Epithelial cell of prostate (primary cell): Measurements from ENCODE around the gene PRR18.

ENCODE experiments used
- DNase-seq: peaks from one replicate; pipeline ENCODE4 v3.0.0-alpha.2; 2011; ENCODE audit warnings: low read depth, low spot score
- H3K27ac ChIP-seq: fragments of 450-650 bp; 2 replicates; pipeline ENCODE4 v1.5.1; 2017; ENCODE audit warnings: mild to moderate bottlenecking

PRR18 gene

GRCh38 chr6:166334878-166335277 is 26.7 kb upstream of the PRR18 start:
- H3K27ac ChIP-seq = no peak overlapping the region
- DNase-seq = no peak

- DNase-seq = no peak
- H3K27ac ChIP-seq = no peak overlapping the region
Measured at GRCh38 chr6:166333172-166333995, 25.2 kb upstream of the PRR18 start.

GRCh38 chr6:166331503-166332415 is 23.6 kb upstream of the PRR18 start:
- DNase-seq = no peak
- no peak overlapping the region for H3K27ac ChIP-seq

- no peak overlapping the region for H3K27ac ChIP-seq
- no peak for DNase-seq
Measured at GRCh38 chr6:166330612-166331011, 22.4 kb upstream of the PRR18 start.

GRCh38 chr6:166325383-166326042 is 17.3 kb upstream of the PRR18 start:
- DNase-seq = no peak
- H3K27ac ChIP-seq = no peak overlapping the region

GRCh38 chr6:166323395-166323794 is 15.2 kb upstream of the PRR18 start:
- no peak overlapping the region for H3K27ac ChIP-seq
- no peak for DNase-seq

GRCh38 chr6:166318649-166319600 is 10.7 kb upstream of the PRR18 start:
- no peak overlapping the region for H3K27ac ChIP-seq
- no peak for DNase-seq

- no peak overlapping the region for H3K27ac ChIP-seq
- no peak for DNase-seq
Measured at GRCh38 chr6:166318227-166318626, 10.0 kb upstream of the PRR18 start.

- no peak for DNase-seq
Measured at GRCh38 chr6:166317261-166318212, 9.3 kb upstream of the PRR18 start.

GRCh38 chr6:166315436-166315835 is 7.2 kb upstream of the PRR18 start:
- H3K27ac ChIP-seq = no peak overlapping the region

More at GRCh38 chr6:166317261-166318212, 9.3 kb upstream of the PRR18 start:
- H3K27ac ChIP-seq = no peak overlapping the region

GRCh38 chr6:166314454-166314853 is 6.3 kb upstream of the PRR18 start:
- no peak for DNase-seq

More at GRCh38 chr6:166315436-166315835, 7.2 kb upstream of the PRR18 start:
- no peak for DNase-seq

GRCh38 chr6:166313255-166314070 is 5.3 kb upstream of the PRR18 start:
- H3K27ac ChIP-seq = no peak overlapping the region
- DNase-seq = no peak

More at GRCh38 chr6:166314454-166314853, 6.3 kb upstream of the PRR18 start:
- no peak overlapping the region for H3K27ac ChIP-seq

GRCh38 chr6:166312832-166313231 is 4.6 kb upstream of the PRR18 start:
- DNase-seq = no peak
- H3K27ac ChIP-seq = no peak overlapping the region

- H3K27ac ChIP-seq = no peak overlapping the region
- no peak for DNase-seq
Measured at GRCh38 chr6:166310634-166311033, 2.4 kb upstream of the PRR18 start.

- no peak for DNase-seq
- H3K27ac ChIP-seq = no peak overlapping the region
Measured at GRCh38 chr6:166309977-166310376, 1.8 kb upstream of the PRR18 start.

GRCh38 chr6:166308769-166309589 is 787 bp upstream of the PRR18 start:
- no peak overlapping the region for H3K27ac ChIP-seq
- no peak for DNase-seq
